ENCODE measurements around the gene DCPS.
"Not testable (repeated sequence)": the region's sequence is repeated elsewhere in the genome, so short reads cannot be mapped to it uniquely, and the experiment has no call there.

DCPS gene

GRCh38 chr11:126362879-126363655, 59.2 kb downstream of the DCPS start:
- no peak for DNase-seq

- DNase-seq = no peak
These were observed 59.9 kb downstream of the DCPS start for GRCh38 chr11:126363706-126364248.

- not testable (repeated sequence) for DNase-seq
These were observed 60.9 kb downstream of the DCPS start for GRCh38 chr11:126364735-126365134.

GRCh38 chr11:126365508-126365907, 61.6 kb downstream of the DCPS start:
- not testable (repeated sequence) for DNase-seq

GRCh38 chr11:126366064-126366822, 62.4 kb downstream of the DCPS start:
- DNase-seq = no peak

GRCh38 chr11:126366823-126367654, 63.2 kb downstream of the DCPS start:
- not testable (repeated sequence) for DNase-seq

GRCh38 chr11:126367806-126368205, 63.9 kb downstream of the DCPS start:
- not testable (repeated sequence) for DNase-seq

- not testable (repeated sequence) for DNase-seq
These were observed 64.7 kb downstream of the DCPS start for GRCh38 chr11:126368336-126369119.

- no peak for DNase-seq
These were observed 66.2 kb downstream of the DCPS start for GRCh38 chr11:126370016-126370415.

- DNase-seq = no peak
These were observed 67.7 kb downstream of the DCPS start for GRCh38 chr11:126371595-126371994.

GRCh38 chr11:126373389-126374066, 69.7 kb downstream of the DCPS start:
- DNase-seq = not testable (repeated sequence)

GRCh38 chr11:126374562-126375300, 70.9 kb downstream of the DCPS start:
- not testable (repeated sequence) for DNase-seq

GRCh38 chr11:126375726-126376125, 71.9 kb downstream of the DCPS start:
- no peak for DNase-seq

- no peak for DNase-seq
These were observed 74.9 kb downstream of the DCPS start for GRCh38 chr11:126378763-126379162.

GRCh38 chr11:126380909-126381308, 77.0 kb downstream of the DCPS start:
- DNase-seq = no peak

- DNase-seq = not testable (repeated sequence)
These were observed 78.1 kb downstream of the DCPS start for GRCh38 chr11:126381960-126382359.

GRCh38 chr11:126382641-126383040, 78.8 kb downstream of the DCPS start:
- DNase-seq = not testable (repeated sequence)

- DNase-seq = no peak
These were observed 79.8 kb downstream of the DCPS start for GRCh38 chr11:126383339-126384335.

- DNase-seq = no peak
These were observed 80.7 kb downstream of the DCPS start for GRCh38 chr11:126384449-126385070.

Measured in cerebellar nuclear complex (tissue), 1 donor.